Tibial artery (tissue), 4 donors: ENCODE measurements around the gene PRLR.

Experiments
- DNase-seq, 2 donors: peaks; one replicate each; pipeline ENCODE4 v3.0.0-alpha.2; 2019
- H3K27ac ChIP-seq, 2 donors: fragments of 200-600 bp; sonication (generic) in 1 of 2; 1 replicate in 1 of 2; 2 replicates in 1 of 2; pipeline ENCODE4 v1.5.1; 2018 to 2019; ENCODE audit warnings: mild to moderate bottlenecking in 1 of 2
- H3K27me3 ChIP-seq, 2 donors: fragments of 200-600 bp; sonication (generic) in 1 of 2; one replicate each; pipeline versions ENCODE4 v1.5.1 to v1.6.0; 2016 to 2019
- H3K36me3 ChIP-seq, 3 donors: fragments of 200-600 bp; sonication (generic) in 2 of 3; one replicate each; pipeline ENCODE4 v1.5.1; 2016 to 2019; ENCODE audit warnings: mild to moderate bottlenecking in 2 of 3
- H3K4me1 ChIP-seq, 4 donors: fragments of 200-600 bp; sonication (generic) in 2 of 4; 1 replicate in 3 of 4; 2 replicates in 1 of 4; pipeline ENCODE4 v1.5.1; 2016 to 2019
- H3K4me3 ChIP-seq, 2 donors: fragments of 200-600 bp; sonication (generic) in 1 of 2; 1 replicate in 1 of 2; 2 replicates in 1 of 2; pipeline ENCODE4 v1.5.1; 2018 to 2019; ENCODE audit warnings: mild to moderate bottlenecking in 2 of 2
- H3K9me3 ChIP-seq, 3 donors: fragments of 200-600 bp; sonication (generic) in 1 of 3; one replicate each; pipeline ENCODE4 v1.5.1; 2016 to 2019
- CTCF ChIP-seq, 2 experiments: fragments of 200-600 bp in 1 of 2; fragments of 450-650 bp in 1 of 2; IDR thresholded peaks; one replicate each; pipeline ENCODE4 v1.5.1; 2017 to 2019; ENCODE audit warnings: antibody characterized with exemption in 2 of 2, mild to moderate bottlenecking in 1 of 2, moderate library complexity in 1 of 2
- intact Hi-C: fragments of 100-400 bp; cut with DNase I; formaldehyde crosslinking; loops from one replicate; pipeline ENCODE4 v1.15.0; 2023; ENCODE audit warnings: low total_unique reads

PRLR gene

DNA sequence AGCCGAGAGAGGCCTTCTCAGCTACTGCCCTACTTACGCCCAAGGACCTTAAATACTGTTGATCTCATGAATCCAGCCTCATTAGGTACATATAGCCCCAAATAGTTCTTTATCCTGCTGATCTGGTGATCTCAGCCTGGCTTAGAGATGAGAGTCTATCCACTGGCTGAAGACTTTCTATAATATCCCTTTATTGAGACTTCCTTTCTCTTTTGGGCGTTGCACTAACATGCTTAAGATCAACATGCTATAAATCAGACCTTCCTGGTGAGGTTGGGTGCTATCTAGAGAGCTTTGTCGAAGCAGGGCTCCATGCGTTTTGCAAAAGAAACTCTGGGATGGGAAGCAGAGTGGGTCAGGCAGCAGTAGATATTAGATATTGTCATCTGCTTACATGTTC is 138.6 kb downstream of the PRLR start:
- H3K4me1 ChIP-seq: no peaks in the 10 kb centered on the region
- no peaks in the 10 kb centered on the region for H3K36me3 ChIP-seq
- H3K27me3 ChIP-seq: no peaks in the 10 kb centered on the region
- no peak for DNase-seq
- no peak overlapping the region for H3K4me3 ChIP-seq
- no peak for TF ChIP-seq CTCF (IDR thresholded peaks at IDR 0.05)
- H3K9me3 ChIP-seq: no peaks in the 10 kb centered on the region
- intact Hi-C loops: loop anchor here (2.0 kb wide), 1 partner anchor 89 kb away; no protein-coding TSS in a partner anchor
- no peak overlapping the region for H3K27ac ChIP-seq

GRCh38 chr5:35089334-35090314 is 140.7 kb downstream of the PRLR start:
- Histone ChIP-seq H3K36me3 (no peaks in the 10 kb centered on the region), H3K27me3 (no peaks in the 10 kb centered on the region), H3K4me1 (no peaks in the 10 kb centered on the region), H3K27ac (no peak overlapping the region), H3K9me3 (no peaks in the 10 kb centered on the region), H3K4me3 (no peak overlapping the region)
- DNase-seq: peak; percentile 60 to 68
- intact Hi-C loops: no loop called here
- peak; percentile 71 to 74 for TF ChIP-seq CTCF (IDR thresholded peaks at IDR 0.05)

- Histone ChIP-seq H3K4me3 (no peak overlapping the region), H3K27ac (no peak overlapping the region), H3K36me3 (no peaks in the 10 kb centered on the region), H3K9me3 (no peaks in the 10 kb centered on the region), H3K27me3 (no peaks in the 10 kb centered on the region), H3K4me1 (no peaks in the 10 kb centered on the region)
- no peak for DNase-seq
- intact Hi-C loops: no loop called here
- TF ChIP-seq CTCF (IDR thresholded peaks at IDR 0.05): no peak
Measured at GRCh38 chr5:35087991-35088390, 142.3 kb downstream of the PRLR start.

- H3K27me3 ChIP-seq: no peaks in the 10 kb centered on the region
- H3K4me1 ChIP-seq: no peaks in the 10 kb centered on the region
- no peak for TF ChIP-seq CTCF (IDR thresholded peaks at IDR 0.05)
- H3K27ac ChIP-seq: no peak overlapping the region
- intact Hi-C loops: no loop called here
- no peak overlapping the region for H3K4me3 ChIP-seq
- no peak for DNase-seq
- H3K9me3 ChIP-seq: no peaks in the 10 kb centered on the region
- H3K36me3 ChIP-seq: no peaks in the 10 kb centered on the region
Measured at GRCh38 chr5:35083150-35083549, 147.1 kb downstream of the PRLR start.

- H3K4me3 ChIP-seq: no peak overlapping the region
- intact Hi-C loops: no loop called here
- no peaks in the 10 kb centered on the region for H3K9me3 ChIP-seq
- H3K36me3 ChIP-seq: no peaks in the 10 kb centered on the region
- no peak for DNase-seq
- H3K27ac ChIP-seq: no peak overlapping the region
- no peak for TF ChIP-seq CTCF (IDR thresholded peaks at IDR 0.05)
- H3K27me3 ChIP-seq: no peaks in the 10 kb centered on the region
- H3K4me1 ChIP-seq: no peaks in the 10 kb centered on the region
Measured at GRCh38 chr5:35082530-35082929, 147.8 kb downstream of the PRLR start.
